OCI-LY7 (cell line): ENCODE measurements around the gene SLC25A6. TPM values are rescaled to one million over a fixed set of nuclear protein-coding genes. Genes with fewer than 3 reads are reported as not detected.

ENCODE experiments used
- BruUV-seq: library from RNA; stranded (reverse); fragments of 400-500 nt; replicated peaks from 2 replicates; lab custom pipeline; 2021; lab: Mats Ljungman, UMichigan
- CTCF ChIA-PET: fragments of 300-600 bp; sonication (Branson Sonifier 250); formaldehyde crosslinking; loops from one replicate; lab custom pipeline; 2022; ENCODE audit warnings: antibody characterized with exemption; ENCODE audit not compliant: unreplicated experiment; lab: Charles Lee
- POLR2A ChIA-PET: fragments of 300-600 bp; sonication (Branson Sonifier 250); formaldehyde crosslinking; loops from one replicate; lab custom pipeline; 2022; ENCODE audit warnings: antibody characterized with exemption; lab: Charles Lee
- DNase-seq: peaks from one replicate; pipeline ENCODE4 v3.0.0-alpha.2; 2015; ENCODE audit warnings: low spot score
- H2AFZ ChIP-seq: fragments of 200-600 bp; sonication (generic), shearing (Covaris generic); 2 replicates; pipeline ENCODE4 v1.6.1; 2014; ENCODE audit warnings: mild to moderate bottlenecking, antibody characterized with exemption, low read length, moderate library complexity
- H3K27ac ChIP-seq: fragments of 200-600 bp; sonication (generic); 2 replicates; pipeline ENCODE4 v1.5.1; 2014; ENCODE audit warnings: mixed run types, low read depth, mild to moderate bottlenecking, moderate library complexity, low read length, inconsistent platforms; ENCODE audit not compliant: poor library complexity, severe bottlenecking
- H3K36me3 ChIP-seq: fragments of 200-600 bp; sonication (generic); 2 replicates; pipeline ENCODE4 v1.6.1; 2014; ENCODE audit warnings: mild to moderate bottlenecking, antibody characterized with exemption, low read length, moderate library complexity, mixed read lengths; ENCODE audit not compliant: insufficient read depth
- H3K4me1 ChIP-seq: fragments of 200-600 bp; sonication (generic); 2 replicates; pipeline ENCODE4 v1.5.1; 2014; ENCODE audit warnings: mild to moderate bottlenecking, low read length; ENCODE audit not compliant: insufficient read depth, poor library complexity, severe bottlenecking
- H3K4me2 ChIP-seq: fragments of 200-600 bp; sonication (generic); 2 replicates; pipeline ENCODE4 v1.6.1; 2014; ENCODE audit warnings: mild to moderate bottlenecking, low read length
- H3K4me3 ChIP-seq: fragments of 200-600 bp; sonication (generic); 2 replicates; pipeline ENCODE4 v1.5.1; 2014; ENCODE audit warnings: mild to moderate bottlenecking, low read depth, low read length; ENCODE audit not compliant: poor library complexity, severe bottlenecking
- H3K79me2 ChIP-seq: fragments of 200-600 bp; sonication (generic); 2 replicates; pipeline ENCODE4 v1.6.1; 2016; ENCODE audit warnings: low read depth, mild to moderate bottlenecking, low read length, moderate library complexity, mixed read lengths; ENCODE audit not compliant: insufficient read depth
- H3K9me2 ChIP-seq: fragments of 200-600 bp; sonication (generic); 2 replicates; pipeline ENCODE4 v1.6.1; 2016; ENCODE audit warnings: mild to moderate bottlenecking, low read length, mixed read lengths; ENCODE audit not compliant: insufficient read depth
- H3K9me3 ChIP-seq: fragments of 200-600 bp; sonication (generic); 2 replicates; pipeline ENCODE4 v1.6.1; 2014; ENCODE audit warnings: mild to moderate bottlenecking, mixed run types, low read length, mixed read lengths
- H4K20me1 ChIP-seq: fragments of 200-600 bp; sonication (generic); 2 replicates; pipeline ENCODE4 v1.6.1; 2014; ENCODE audit warnings: mild to moderate bottlenecking, antibody characterized with exemption, low read length, moderate library complexity, mixed read lengths; ENCODE audit not compliant: insufficient read depth
- CTCF ChIP-seq: fragments of 200-600 bp; sonication (generic); conservative IDR thresholded peaks from 2 replicates; pipeline ENCODE4 v1.5.1; 2014; ENCODE audit warnings: mild to moderate bottlenecking, antibody characterized with exemption, low read length, moderate library complexity, mixed read lengths
- EZH2phosphoT487 ChIP-seq: fragments of 200-600 bp; sonication (generic); IDR thresholded peaks from 2 replicates; pipeline ENCODE4 v1.6.1; 2018; ENCODE audit warnings: low read depth, borderline replicate concordance, mild to moderate bottlenecking, mixed run types, antibody characterized with exemption, low read length, moderate library complexity, mixed read lengths
- intact Hi-C: fragments of 100-400 bp; cut with micrococcal nuclease; formaldehyde crosslinking; loops from one replicate; pipeline ENCODE4 v1.10.0; 2022; ENCODE audit not compliant: unreplicated experiment
- total RNA-seq, 2 experiments: library from RNA; depleted of rRNA in 1 of 2; stranded (reverse); fragments of >200 nt in 1 of 2; shearing (Covaris generic) in 1 of 2; gene quantifications; 2 replicates each; pipeline ENCODE4 v1.2.3, GENCODE V29; 2014 to 2022

The SLC25A6 gene
- total RNA-seq, 2 experiments from 2014 or later, result 196 to 444 TPM

DNA sequence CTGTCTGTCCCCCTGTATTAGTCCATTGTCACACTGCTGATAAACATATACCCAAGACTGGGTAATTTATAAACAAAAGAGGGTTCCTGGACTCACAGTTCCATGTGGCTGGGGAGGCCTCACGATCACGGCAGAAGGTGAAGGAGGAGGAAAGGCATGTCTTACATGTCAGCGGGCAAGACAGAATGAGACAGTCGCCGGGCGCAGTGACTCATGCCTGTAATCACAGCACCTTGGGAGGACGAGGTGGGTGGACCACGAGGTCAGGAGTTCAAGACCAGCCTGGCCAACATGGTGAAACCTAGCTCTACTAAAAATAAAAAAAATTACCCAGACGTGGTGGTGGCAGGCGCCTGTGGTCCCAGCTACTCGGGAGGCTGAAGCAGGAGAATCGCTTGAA lies 30.6 kb downstream of the SLC25A6 start:
- Histone ChIP-seq H3K79me2 (no peaks in the 10 kb centered on the region), H3K27ac (no peak overlapping the region), H2AFZ (no peak overlapping the region), H3K9me2 (no peaks in the 10 kb centered on the region), H3K9me3 (no peaks in the 10 kb centered on the region), H3K4me1 (no peaks in the 10 kb centered on the region), H3K4me2 (no peak overlapping the region), H3K4me3 (no peak overlapping the region), H4K20me1 (no peaks in the 10 kb centered on the region), H3K36me3 (no peaks in the 10 kb centered on the region)
- BruUV-seq, result no TSS peak
- TF ChIP-seq EZH2phosphoT487, result no peak
- ChIA-PET CTCF (no interaction called here), POLR2A (no interaction called here)
- no peak for DNase-seq
- intact Hi-C loops, result no loop called here

DNA sequence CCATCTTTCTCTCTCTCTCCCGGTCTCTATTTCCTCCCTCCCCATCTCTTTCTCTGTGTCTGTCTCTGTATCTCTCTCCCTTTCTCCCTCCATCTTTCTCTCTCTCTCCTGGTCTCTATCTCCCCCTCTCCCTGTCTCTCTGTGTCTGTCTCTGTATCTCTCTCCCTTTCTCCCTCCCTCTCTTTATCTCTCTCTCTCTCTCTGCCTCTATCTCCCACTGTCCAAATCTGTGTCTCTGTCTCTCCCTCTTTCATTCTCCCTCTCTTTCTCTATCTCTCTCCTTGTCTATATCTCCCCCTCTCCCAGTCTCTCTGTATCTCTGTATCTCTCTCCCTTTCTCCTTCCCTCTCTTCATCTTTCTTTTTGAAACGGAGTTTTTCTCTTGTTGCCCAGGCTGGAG lies 31.7 kb downstream of the SLC25A6 start:
- no peak for DNase-seq
- no peaks in the 10 kb centered on the region for H3K79me2 ChIP-seq
- CTCF ChIA-PET, result no interaction called here
- H3K36me3 ChIP-seq, result no peaks in the 10 kb centered on the region
- no peak overlapping the region for H3K27ac ChIP-seq
- H3K4me2 ChIP-seq, result no peak overlapping the region
- H3K4me1 ChIP-seq, result peaks cover 10% of the 10 kb centered on the region
- H3K9me2 ChIP-seq, result no peaks in the 10 kb centered on the region
- POLR2A ChIA-PET, result no interaction called here
- intact Hi-C loops, result no loop called here
- BruUV-seq, result no TSS peak
- no peak overlapping the region for H3K4me3 ChIP-seq
- no peaks in the 10 kb centered on the region for H3K9me3 ChIP-seq
- TF ChIP-seq EZH2phosphoT487 (no peak), CTCF (no peak)
- no peak overlapping the region for H2AFZ ChIP-seq
- no peaks in the 10 kb centered on the region for H4K20me1 ChIP-seq

- peaks cover 11% of the 10 kb centered on the region for H3K4me1 ChIP-seq
- no peaks in the 10 kb centered on the region for H3K36me3 ChIP-seq
- intact Hi-C loops, result no loop called here
- H3K27ac ChIP-seq, result no peak overlapping the region
- H4K20me1 ChIP-seq, result no peaks in the 10 kb centered on the region
- no peaks in the 10 kb centered on the region for H3K79me2 ChIP-seq
- H3K9me2 ChIP-seq, result no peaks in the 10 kb centered on the region
- no peak for DNase-seq
- H3K9me3 ChIP-seq, result no peaks in the 10 kb centered on the region
- BruUV-seq, result no TSS peak
- no peak overlapping the region for H3K4me3 ChIP-seq
- TF ChIP-seq CTCF, result no peak
- no peak for TF ChIP-seq EZH2phosphoT487
- ChIA-PET POLR2A (no interaction called here), CTCF (no interaction called here)
- H2AFZ ChIP-seq, result no peak overlapping the region
- H3K4me2 ChIP-seq, result no peak overlapping the region
Observed at GRCh38 chrX:1359477-1359873, 32.4 kb downstream of the SLC25A6 start.
